ENCODE data around the gene ATP2C1.

- TF ChIP-seq CTCF (IDR thresholded peaks at IDR 0.05; ENCODE audit: insufficient read depth, low read length, poor library complexity, severe bottlenecking) (no peak), EZH2phosphoT487 (conservative IDR thresholded peaks at IDR 0.05; ENCODE audit: low read length) (no peak)
These were observed 40.3 kb upstream of the ATP2C1 start for GRCh38 chr3:130853581-130853980.

Data from SU-DHL-6 (cell line).